HG03280 (cell line): Measurements from ENCODE around the gene TRIO.

Source experiments
- ATAC-seq: cut with Tn5 transposase; IDR thresholded peaks from one replicate; pipeline ENCODE4 v1.9.1; 2021; ENCODE audit warnings: mild to moderate bottlenecking, moderate library complexity; ENCODE audit not compliant: unreplicated experiment

The TRIO gene

DNA sequence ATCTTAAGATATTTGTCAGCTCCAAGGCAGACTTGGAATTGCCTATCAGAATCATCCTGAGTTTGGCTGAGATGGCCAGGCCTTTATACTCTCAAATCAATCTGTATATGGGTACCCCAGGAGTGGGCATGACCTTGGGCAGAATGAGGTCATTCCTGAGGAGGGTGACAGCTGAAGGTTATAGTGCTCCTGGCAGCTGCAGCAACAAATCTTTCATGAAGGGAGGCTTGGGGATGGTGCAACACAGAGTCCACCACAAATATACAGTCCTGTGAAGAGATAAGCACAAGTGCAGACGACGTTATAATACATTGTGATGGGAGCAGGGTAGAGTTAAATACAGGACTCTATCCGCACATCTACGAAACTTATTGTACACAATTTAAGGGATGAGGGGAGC is 21.1 kb upstream of the TRIO start:
- ATAC-seq, result no peak

DNA sequence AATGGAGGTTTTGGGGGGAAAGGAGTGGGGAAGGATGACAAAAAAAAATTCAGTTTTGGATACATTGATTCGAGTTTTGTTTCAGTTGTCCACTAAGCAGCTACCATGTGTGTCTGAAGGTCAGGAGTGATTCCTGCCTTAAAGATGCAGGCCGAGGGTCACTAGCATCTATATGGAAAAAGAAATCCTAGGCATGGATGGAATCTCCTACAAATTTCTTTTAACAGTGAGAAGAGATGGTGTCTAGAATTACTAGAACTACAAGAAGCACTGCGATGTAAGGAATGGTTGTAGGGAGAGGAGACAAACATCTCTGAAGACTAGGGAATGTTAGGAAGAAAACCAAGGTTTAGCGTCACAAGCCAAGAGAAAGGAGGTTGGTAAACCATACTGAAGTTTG is 19.6 kb upstream of the TRIO start:
- ATAC-seq, result no peak

DNA sequence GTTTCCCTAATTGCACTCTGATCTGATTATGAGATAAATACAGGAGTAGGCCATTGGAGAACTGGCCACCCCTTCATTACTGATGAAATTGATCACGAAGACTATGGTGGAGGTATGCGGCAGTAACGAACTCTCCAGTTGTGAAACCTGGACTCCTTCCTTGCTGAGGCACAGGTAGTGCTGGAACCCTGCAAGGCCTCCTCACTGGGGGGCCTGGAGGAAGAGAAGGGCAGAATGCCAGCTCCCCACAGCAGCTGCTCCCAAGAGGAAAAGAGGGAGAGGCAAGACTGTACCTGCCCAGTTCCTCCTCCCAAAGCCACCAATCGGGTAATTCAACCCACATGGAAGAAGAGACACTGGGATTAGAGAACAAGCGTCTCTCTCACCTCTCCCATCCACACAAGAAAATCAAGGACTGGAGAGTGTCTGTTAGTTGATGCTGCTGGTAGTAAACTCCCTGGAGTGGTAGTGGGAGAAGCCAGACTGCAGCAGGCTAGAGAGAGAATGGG is 19.1 kb upstream of the TRIO start:
- no peak for ATAC-seq

DNA sequence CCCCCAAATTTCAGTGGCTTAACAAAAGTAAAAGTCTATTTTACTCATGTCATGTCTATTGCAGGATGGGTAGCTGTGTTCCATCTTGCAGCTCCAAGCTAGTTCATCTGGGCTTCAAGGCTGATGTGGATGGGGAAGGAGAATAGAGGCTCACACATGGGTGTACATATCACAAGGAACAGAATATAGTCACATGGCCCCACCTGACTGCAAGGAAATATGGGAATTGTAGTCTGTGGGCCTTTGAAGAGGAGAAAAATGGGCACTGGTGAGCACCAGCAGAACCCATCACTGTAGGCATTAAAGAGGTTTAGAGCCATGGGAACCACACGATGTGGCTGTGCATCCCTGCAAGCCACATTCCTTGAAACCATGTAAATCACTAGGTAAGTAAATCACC is 17.9 kb upstream of the TRIO start:
- ATAC-seq, result no peak

DNA sequence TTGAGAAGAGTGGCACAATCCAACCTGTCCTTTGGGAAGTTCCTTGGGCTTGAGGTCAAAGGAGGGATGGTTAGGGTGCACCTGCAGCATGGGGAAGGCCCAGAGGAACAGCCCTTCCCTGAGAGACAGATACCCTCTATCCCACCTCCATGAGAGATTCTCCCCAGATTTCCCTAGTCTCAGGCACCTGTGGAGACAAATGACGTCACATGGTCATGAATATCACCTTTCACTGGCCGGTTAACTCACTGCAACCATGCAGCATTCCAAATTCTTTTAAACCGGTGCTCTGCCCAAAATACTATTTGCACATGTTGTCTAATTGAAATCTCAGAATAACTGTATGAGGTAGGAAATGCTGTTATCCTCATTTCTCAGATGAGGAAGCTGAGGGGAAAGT is 15.6 kb upstream of the TRIO start:
- no peak for ATAC-seq

DNA sequence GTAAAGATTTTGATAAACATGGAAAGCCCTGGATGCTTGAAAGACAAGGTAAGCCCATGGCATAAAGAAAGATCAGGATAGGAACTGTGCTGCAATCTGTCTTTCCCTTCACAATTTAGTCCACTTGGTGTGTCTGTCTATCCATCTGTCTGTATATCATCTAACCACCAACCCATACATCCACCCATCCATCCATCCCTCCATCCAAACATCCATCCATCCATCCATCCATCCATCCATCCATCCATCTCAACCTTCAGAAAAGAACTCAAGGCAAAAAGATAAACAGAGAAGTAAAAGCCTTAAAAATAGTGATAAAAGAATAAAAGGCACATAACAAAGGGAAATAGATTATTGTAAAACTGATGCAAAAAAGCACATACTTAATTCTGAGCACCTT is 15.1 kb upstream of the TRIO start:
- no peak for ATAC-seq

DNA sequence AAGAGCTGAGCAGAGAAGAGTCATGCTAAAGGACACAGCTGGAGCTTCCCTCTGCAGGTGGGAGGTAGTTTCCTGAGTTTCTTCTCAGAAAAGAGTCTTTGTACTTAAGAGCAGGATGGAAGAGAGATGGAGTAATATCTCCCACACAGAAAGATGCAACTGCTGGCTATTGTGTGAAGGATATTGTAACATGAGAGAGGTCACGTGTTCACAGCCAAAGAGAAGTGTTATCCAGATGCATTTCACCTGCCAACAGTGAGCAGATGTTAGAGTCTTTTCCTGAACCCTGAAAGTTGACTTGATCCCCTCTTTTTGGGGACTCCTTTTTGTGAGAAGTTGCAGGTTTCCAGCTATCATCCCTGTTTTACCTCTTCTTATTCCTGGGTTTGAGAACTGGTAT is 14.0 kb upstream of the TRIO start:
- no peak for ATAC-seq

DNA sequence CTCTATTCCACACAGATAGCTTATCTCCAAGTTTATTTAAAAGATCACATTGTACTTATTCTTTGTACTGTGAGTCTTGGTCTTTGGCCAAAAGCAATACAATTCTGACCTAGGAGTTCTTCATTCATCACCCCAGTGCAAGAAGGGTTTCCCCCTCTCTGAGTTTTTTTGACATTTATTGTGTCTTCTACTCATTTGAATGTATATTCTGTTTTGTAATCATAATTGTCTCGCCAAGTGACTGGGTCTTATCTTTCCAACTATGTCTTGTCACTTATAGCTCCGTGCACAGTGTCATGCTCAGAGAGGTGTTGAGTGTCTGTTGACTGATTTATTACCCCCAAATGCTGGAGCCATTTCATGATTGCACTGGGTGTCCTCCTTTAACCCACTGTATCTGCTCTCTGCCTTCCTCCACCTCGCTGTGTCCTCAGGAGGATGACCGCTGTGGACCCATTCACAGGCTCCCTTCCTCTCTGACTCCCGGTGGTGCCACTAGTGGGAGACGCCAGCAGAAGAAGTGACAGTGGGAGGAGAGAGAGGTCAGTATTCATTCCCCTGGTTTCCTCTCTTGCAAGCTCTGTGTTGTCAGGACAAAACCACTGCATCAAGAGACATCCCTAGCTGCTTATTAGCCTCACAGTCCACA is 11.2 kb upstream of the TRIO start:
- no peak for ATAC-seq

DNA sequence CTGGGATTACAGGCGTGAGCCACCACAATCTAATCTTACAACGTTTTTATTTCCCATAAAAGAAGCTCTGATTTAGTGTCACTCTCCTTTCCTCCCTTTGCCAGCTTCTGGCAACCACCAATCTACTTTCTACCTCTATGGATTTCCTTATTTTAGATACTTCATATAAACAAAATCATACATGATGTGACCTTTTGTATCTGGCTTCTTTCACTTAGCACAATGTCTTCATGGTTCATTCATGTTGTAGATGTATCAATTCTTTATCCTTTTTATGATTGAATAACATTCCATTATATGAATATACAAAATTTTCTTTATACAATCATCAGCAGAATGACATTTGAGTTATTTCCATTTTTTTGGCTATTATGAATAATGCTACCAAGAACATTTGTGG is 9.7 kb upstream of the TRIO start:
- no peak for ATAC-seq

DNA sequence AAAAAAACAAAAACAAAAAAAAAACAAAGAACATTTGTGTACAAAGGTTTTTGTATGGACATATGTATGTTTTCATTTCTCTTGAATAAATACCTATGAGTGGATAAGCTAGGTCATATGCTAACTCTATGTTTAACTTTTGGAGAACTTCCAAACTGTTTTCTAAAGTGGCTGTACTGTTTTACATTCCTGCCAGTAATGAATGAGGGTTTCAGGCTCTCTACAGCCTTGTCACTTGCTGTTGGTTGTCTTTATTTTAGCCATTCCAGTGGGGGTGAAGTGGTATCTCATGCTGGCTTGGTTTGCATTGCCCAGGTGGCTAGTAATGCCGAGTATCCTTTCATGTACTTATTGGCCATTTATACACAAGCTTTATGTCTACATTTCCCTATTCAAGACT is 9.1 kb upstream of the TRIO start:
- no peak for ATAC-seq

DNA sequence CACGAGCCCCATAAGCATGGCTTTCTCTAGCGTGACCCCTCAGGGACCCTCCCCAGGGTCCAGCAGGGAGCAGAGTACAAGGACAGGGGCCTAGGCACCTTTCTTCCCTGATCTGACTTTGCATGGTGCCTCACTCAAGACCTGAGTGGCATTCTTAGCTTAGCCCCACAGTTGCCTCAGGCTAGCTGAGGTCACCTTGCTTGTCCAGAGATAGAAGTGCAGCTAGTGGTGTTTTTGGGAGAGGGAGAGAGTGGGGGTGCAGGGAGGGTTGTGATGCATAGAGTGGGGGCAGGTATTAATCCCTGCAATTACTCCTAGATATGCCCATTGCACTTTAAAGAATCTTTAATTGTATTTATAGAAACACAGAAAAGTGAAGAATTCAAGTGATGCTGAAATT is 8.4 kb upstream of the TRIO start:
- no peak for ATAC-seq

DNA sequence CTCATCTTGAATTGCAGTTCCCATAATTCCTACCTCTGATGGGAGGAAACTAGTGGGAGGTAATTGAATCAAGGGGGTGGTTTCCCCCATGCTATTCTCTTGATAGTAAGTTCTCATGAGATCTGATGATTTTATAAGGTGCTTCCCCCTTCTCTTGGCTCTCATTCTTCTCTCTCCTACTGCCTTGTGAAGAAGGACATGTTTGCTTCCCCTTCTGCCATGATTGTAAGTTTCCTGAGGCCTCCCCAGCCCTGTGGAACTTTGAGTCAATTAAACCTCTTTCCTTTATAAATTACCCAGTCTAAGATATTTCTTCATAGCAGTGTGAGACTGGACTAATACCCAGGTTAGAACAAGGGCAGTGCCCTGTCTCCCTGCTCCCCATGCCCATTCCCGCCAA is 7.5 kb upstream of the TRIO start:
- ATAC-seq, result no peak

DNA sequence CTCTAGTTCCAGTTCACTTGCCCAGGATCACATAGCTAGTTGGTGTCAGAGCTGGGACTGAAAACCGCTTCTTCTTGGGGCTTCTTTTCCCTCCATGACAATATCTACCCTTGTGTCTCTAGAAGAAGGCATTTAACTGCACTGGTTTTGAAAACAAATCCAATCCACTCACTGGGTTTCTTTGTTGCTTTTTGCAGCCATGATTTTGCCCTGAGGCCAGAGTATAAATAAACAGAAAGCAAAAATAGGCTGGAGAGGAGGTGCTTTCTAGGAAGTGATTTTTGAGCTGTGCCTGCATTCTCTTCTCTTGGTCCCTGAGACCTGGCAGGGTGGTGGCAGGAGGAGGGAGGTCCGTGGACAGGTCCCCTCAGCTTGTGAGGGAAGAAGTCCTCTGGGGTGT is 6.9 kb upstream of the TRIO start:
- no peak for ATAC-seq

DNA sequence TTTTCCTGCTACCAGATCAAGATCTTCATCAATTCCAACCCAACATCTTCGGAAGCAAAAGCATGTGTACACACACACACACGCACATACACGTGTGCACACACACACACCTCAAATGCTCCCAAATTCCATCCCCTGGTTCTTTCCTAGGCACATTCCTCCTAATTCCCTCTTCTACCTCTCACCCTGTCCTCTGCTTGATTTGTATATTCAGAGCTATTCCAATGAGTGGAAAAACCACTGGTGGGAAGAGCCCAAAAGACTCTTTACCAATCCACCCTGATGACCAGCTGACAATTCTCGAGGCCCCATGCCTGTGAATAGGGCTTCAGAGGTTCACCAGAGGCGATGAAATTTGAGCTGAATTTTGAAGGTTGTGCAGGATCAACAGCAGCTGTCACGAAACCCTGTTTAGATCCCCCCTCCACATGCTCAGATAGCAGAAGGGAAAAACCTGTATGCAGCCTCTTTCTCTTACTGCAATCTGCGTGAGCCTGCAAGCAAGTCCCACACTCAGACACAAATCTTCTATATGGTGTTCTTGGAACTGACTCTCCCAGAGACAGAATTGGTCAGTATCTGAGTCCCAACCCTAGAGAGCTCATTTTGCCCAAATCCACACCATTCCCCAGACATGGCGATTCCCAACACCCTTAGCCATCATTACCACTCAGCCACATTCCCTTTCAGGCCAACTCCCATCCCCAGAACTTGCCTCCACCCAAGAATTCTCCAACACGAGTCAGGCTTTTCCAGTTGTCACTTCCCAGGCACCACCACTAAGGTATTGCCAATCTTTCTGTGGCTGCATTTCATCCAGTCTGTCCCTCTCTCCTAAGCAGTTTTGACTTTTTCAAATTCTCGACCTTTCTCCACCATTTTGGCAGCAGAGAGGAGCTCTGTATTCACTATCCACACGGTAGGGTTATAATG is 4.3 kb upstream of the TRIO start:
- ATAC-seq, result no peak

DNA sequence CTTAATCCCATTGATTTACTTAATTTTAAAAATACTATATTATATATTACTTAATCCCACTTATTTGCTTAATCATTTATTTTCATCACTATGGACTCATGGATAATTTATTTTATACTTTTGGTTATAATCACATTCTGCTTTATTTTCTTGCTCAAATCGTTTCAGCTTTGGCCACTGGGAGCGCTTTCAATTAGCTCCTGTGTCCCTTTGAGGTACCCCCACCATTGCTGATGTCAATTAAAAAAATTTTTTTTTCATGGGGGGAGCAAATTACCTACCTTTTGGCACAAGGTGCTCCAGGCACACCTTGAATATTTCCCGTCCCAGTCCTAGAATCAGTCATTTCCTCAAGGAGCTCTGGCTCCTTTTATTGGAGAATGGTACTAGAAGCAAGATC is 1.4 kb upstream of the TRIO start:
- ATAC-seq, result no peak

DNA sequence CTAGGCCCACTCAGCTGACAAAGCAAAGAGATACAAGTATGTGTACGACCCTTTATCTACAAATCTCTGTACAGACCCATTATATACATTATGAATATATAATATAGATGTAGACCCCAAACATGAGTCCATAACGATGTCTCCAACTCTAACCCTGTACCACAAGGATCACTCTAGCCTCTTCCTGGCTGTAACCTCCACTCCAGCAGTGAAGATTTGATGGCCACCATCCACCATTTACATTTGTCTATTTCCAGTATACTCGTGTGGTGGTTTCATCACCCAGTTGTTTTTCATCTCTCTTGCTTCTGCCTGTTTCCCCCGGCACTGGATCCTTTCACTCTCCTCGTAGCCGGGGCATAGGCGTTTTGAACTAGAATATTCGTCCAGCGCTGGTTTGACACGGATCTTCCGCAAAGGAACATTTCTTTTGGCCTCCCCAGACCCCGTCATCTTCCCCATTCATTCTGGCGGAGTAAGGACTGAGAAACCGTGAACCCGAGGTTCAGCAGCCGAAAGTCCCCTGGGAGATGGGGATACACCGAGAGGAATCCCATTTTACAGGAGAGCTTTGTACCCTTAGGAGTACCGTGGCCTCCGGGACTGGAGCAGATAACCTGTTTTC is 828 bp upstream of the TRIO start:
- no peak for ATAC-seq

DNA sequence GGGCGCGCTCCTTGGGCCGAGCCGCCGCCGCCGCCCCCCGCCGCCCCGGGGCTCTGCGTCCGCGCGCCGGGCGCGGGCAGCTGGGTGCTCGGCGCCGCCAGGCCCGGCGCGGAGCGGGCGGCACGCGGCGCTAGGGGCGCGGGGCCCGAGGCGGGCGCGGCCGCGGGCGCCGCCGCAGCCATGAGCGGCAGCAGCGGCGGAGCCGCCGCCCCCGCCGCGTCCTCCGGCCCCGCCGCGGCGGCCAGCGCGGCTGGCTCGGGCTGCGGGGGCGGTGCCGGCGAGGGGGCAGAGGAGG is 351 bp downstream of the TRIO start:
- ATAC-seq, result peak; percentile 19

DNA sequence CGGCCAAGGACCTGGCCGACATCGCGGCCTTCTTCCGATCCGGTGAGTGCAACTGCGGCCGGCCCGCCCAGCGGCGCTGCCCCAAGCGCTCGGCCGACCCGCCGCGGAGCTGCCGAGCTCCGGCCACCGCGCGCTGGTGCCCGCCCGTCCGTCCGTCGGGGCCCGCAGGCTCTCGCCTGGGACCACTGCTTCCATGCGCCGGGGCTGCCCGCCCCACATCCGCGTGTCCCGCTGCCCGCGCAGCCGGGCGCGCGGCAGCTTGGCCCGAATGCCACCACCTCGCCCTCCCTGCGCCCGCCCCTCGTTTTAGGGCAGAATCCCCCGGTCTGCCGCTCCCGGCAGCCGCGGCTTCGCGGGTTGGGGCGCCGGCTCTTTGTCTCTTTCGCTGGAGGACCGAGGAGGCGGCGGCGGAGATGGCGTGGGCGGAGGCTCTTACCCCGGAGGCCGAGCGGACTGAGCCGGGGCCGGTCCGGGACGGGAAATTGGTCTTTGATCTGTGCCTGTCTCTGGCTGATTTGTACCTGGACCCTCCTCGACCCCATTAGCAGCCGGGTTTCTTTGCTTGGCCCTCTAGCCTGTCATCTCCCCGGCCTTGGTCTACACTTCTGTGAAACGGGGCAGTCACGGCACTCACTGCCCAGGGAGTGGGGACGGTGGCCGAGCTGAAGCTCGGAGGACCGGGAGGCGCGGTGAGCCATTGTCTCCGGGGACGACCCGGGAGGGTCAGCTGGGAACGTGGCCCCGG is 871 bp downstream of the TRIO start:
- peak; percentile 13 for ATAC-seq

DNA sequence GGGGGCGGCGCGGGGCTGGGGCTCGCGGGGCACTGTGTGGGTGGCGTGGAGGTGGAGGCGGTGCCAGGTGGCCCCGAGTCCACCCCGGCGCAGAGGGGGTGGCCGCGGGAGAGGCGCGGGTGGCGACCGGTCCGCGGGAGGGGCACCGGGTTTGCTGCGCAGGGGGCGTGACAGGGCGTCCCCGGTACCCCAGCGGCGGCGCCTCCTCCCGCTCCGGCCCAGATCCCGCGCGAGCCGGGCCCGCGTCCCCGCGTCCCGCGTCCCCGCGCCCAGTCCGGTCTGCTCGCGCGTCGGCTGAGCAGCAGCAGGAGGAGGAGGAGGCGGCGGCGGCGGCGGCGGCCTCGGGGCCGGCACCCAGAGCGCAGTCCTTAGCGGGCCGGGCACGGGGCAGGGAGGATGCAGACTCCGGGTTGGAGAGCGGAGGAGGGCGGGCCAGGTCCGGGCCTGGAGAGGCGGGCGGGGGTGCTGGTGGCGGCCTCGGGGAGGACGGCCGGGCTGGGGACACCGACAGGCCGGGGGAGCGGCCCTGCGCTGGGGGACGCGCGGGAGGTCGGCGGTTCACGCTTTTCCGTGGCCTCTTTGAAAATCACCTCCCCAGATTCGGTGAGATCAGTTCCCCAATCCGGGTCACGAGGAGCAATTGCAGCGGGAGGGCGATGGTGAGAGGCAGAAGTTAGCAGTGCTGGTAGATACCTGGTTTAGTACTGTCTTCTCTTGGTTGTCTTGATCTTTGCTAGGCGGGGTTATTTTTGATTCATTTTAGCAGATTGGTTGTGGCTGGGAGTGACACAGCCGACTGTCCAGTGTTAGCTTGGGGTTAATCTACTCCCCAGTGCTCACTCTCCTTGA is 1.7 kb downstream of the TRIO start:
- peak; percentile 46 for ATAC-seq
